Endothelial cell of umbilical vein (primary cell): ENCODE data around the gene CCND2. TPM values are rescaled to one million over a fixed set of nuclear protein-coding genes. Genes with fewer than 3 reads are reported as not detected.

ENCODE experiments used
- BruUV-seq: library from RNA; stranded (reverse); fragments of 400-500 nt; replicated peaks from 2 replicates; lab custom pipeline; 2021; lab: Mats Ljungman, UMichigan
- CTCF ChIA-PET: fragments of 300-600, 350-600 bp; sonication (Branson Sonifier 250); formaldehyde crosslinking; loops from one replicate; lab custom pipeline; 2021; ENCODE audit warnings: antibody characterized with exemption, inconsistent platforms; lab: Charles Lee
- POLR2A ChIA-PET: fragments of 300-600, 350-600 bp; sonication (Branson Sonifier 250); formaldehyde crosslinking; loops from one replicate; lab custom pipeline; 2021; ENCODE audit warnings: antibody characterized with exemption, inconsistent platforms; lab: Charles Lee
- DNase-seq: peaks from one replicate; pipeline ENCODE4 v3.0.0-alpha.2; 2011; ENCODE audit warnings: low read depth, low spot score
- FAIRE-seq: peaks from 2 replicates; lab custom pipeline; 2011; peaks lifted over from hg19 to GRCh38; lab: Jason Lieb, UNC
- H2AFZ ChIP-seq: 2 replicates; pipeline ENCODE4 v1.6.0; 2012; ENCODE audit warnings: low read depth, low read length, control low read depth, inconsistent platforms
- H3K27ac ChIP-seq: 2 replicates; pipeline ENCODE4 v1.5.1; 2011; ENCODE audit warnings: low read depth, mild to moderate bottlenecking, control low read depth, low read length, moderate library complexity; ENCODE audit not compliant: insufficient read depth
- H3K27me3 ChIP-seq, 2 experiments: 2 replicates each; pipeline versions ENCODE4 v1.6.0 to v1.6.1; 2011; ENCODE audit warnings: low read length in 2 of 2, mixed read lengths in 1 of 2; ENCODE audit not compliant: control insufficient read depth in 2 of 2, insufficient read depth in 2 of 2
- H3K36me3 ChIP-seq, 2 experiments: 2 replicates in 1 of 2; 3 replicates in 1 of 2; pipeline ENCODE4 v1.5.1; 2011; ENCODE audit warnings: low read length in 2 of 2, mild to moderate bottlenecking in 1 of 2, moderate library complexity in 1 of 2; ENCODE audit not compliant: control insufficient read depth in 2 of 2, insufficient read depth in 2 of 2; ENCODE audit errors: extremely low read depth in 1 of 2
- H3K4me1 ChIP-seq: 3 replicates; pipeline ENCODE4 v1.5.1; 2011; ENCODE audit warnings: mild to moderate bottlenecking, low read length; ENCODE audit not compliant: control insufficient read depth, insufficient read depth; ENCODE audit errors: extremely low read depth
- H3K4me2 ChIP-seq: 2 replicates; pipeline ENCODE4 v1.6.1; 2011; ENCODE audit warnings: low read length, control low read depth, mixed read lengths; ENCODE audit not compliant: insufficient read depth
- H3K4me3 ChIP-seq, 3 experiments: fragments of 200-600 bp in 1 of 3; sonication (generic), shearing (Covaris generic) in 1 of 3; replicated peaks in 1 of 3; 2 replicates each; pipeline ENCODE4 v1.5.1; 2011 to 2016; ENCODE audit warnings: control low read depth in 3 of 3, low read length in 3 of 3, mild to moderate bottlenecking in 2 of 3, inconsistent platforms in 1 of 3, low read depth in 1 of 3, moderate library complexity in 1 of 3; ENCODE audit not compliant: insufficient read depth in 1 of 3
- H3K79me2 ChIP-seq: 2 replicates; pipeline ENCODE4 v1.6.0; 2012; ENCODE audit warnings: low read length, inconsistent platforms; ENCODE audit not compliant: control insufficient read depth, insufficient read depth
- H3K9ac ChIP-seq: replicated peaks from 2 replicates; pipeline ENCODE3; 2011; ENCODE audit warnings: low read length, control low read depth; ENCODE audit not compliant: insufficient read depth; ENCODE audit errors: extremely low read depth
- H3K9me1 ChIP-seq: replicated peaks from 3 replicates; pipeline ENCODE4 v1.6.0; 2011; ENCODE audit warnings: mild to moderate bottlenecking, low read length; ENCODE audit not compliant: control insufficient read depth, insufficient read depth; ENCODE audit errors: extremely low read depth
- H3K9me3 ChIP-seq: replicated peaks from 2 replicates; pipeline ENCODE4 v1.5.1; 2012; ENCODE audit warnings: low read length, inconsistent platforms; ENCODE audit not compliant: control insufficient read depth, insufficient read depth
- H4K20me1 ChIP-seq: replicated peaks from 2 replicates; pipeline ENCODE3; 2011; ENCODE audit warnings: mild to moderate bottlenecking, low read length; ENCODE audit not compliant: control insufficient read depth, insufficient read depth; ENCODE audit errors: extremely low read depth
- CTCF ChIP-seq, 2 donors: IDR thresholded peaks; 1 replicate in 1 of 2; 2 replicates in 1 of 2; pipeline ENCODE4 v1.5.1; 2011; ENCODE audit warnings: low read length in 2 of 2, mild to moderate bottlenecking in 2 of 2, moderate library complexity in 2 of 2, control low read depth in 1 of 2, inconsistent platforms in 1 of 2, low read depth in 1 of 2; ENCODE audit not compliant: insufficient read depth in 1 of 2; ENCODE audit errors: extremely low read depth in 1 of 2
- EZH2 ChIP-seq: IDR thresholded peaks from 2 replicates; pipeline ENCODE4 v1.6.1; 2012; ENCODE audit warnings: borderline replicate concordance, low read depth, mild to moderate bottlenecking, moderate library complexity, low read length, inconsistent platforms; ENCODE audit not compliant: severe bottlenecking
- FOS ChIP-seq: IDR thresholded peaks from 2 replicates; pipeline ENCODE4 v1.6.1; 2011; ENCODE audit warnings: mild to moderate bottlenecking, low read length, moderate library complexity, borderline replicate concordance; ENCODE audit not compliant: insufficient read depth
- GATA2 ChIP-seq: IDR thresholded peaks from 2 replicates; pipeline ENCODE4 v1.7.0; 2011; ENCODE audit warnings: low read depth, mild to moderate bottlenecking, moderate library complexity, mixed read lengths, low read length; ENCODE audit not compliant: insufficient read length, insufficient read depth
- JUN ChIP-seq: IDR thresholded peaks from 2 replicates; pipeline ENCODE4 v1.6.1; 2011; ENCODE audit warnings: borderline replicate concordance, low read depth; ENCODE audit not compliant: insufficient read length, insufficient read depth
- MAX ChIP-seq: IDR thresholded peaks from 2 replicates; pipeline ENCODE4 v1.6.1; 2011; ENCODE audit not compliant: insufficient read depth, insufficient read length
- MYC ChIP-seq: IDR thresholded peaks from one replicate; pipeline ENCODE4 v1.6.1; 2011; ENCODE audit warnings: mild to moderate bottlenecking, low read depth, low read length
- POLR2A ChIP-seq: IDR thresholded peaks from 2 replicates; pipeline ENCODE4 v1.6.1; 2012; ENCODE audit warnings: low read depth, mild to moderate bottlenecking, control low read depth, low read length
- POLR2AphosphoS5 ChIP-seq: IDR thresholded peaks from 2 replicates; pipeline ENCODE4 v1.6.1; 2012; ENCODE audit warnings: low read depth, mild to moderate bottlenecking, control low read depth, low read length, moderate library complexity; ENCODE audit not compliant: insufficient read depth
- dilution Hi-C: fragments of 300-500 bp; cut with MboI; formaldehyde crosslinking; loops from one replicate; pipeline ENCODE4 v1.15.0; 2019; ENCODE audit warnings: low sequenced_read_pairs; ENCODE audit not compliant: extremely low pct_ligation_motif_present
- intact Hi-C: fragments of 100-400 bp; cut with micrococcal nuclease; formaldehyde crosslinking; loops from one replicate; pipeline ENCODE4 v1.10.0; 2022
- polyA plus RNA-seq, 4 experiments: library from polyadenylated mRNA; depleted of rRNA in 3 of 4; stranded (reverse) in 3 of 4; unstranded in 1 of 4; fragments of >200 nt; gene quantifications; 2 replicates each; pipeline versions ENCODE4 v1.2.1 to v1.2.3, GENCODE V29; 2011 to 2012; ENCODE audit warnings: missing spikeins in 1 of 4
- total RNA-seq: library from RNA; stranded (reverse); gene quantifications from 2 replicates; pipeline ENCODE4 v1.2.3, GENCODE V29; 2021

The CCND2 gene
- total and polyA plus RNA-seq, 2 donors (not counting 3 experiments of a cell fraction or from before 2014, with no cell fraction given): 0.68 to 3.4 TPM

- Histone ChIP-seq H3K27me3 (peaks cover 0 to 2% of the 10 kb centered on the region in 2 experiments), H3K9ac (no peak overlapping the region), H3K9me3 (no peaks in the 10 kb centered on the region), H3K9me1 (no peaks in the 10 kb centered on the region), H3K79me2 (no peaks in the 10 kb centered on the region), H2AFZ (no peak overlapping the region), H3K4me1 (no peaks in the 10 kb centered on the region), H3K36me3 (no peaks in the 10 kb centered on the region), H3K27ac (no peak overlapping the region), H3K4me2 (no peak overlapping the region), H3K4me3 (no peak overlapping the region), H4K20me1 (no peaks in the 10 kb centered on the region)
- ChIA-PET POLR2A (interaction anchor here (0.7 kb wide), 1 partner anchor 7 kb away, joined by 3 read pairs; no protein-coding TSS in a partner anchor), CTCF (interaction anchor here (1.4 kb wide), 1 partner anchor 244 kb away, joined by 3 read pairs; no protein-coding TSS in a partner anchor)
- intact Hi-C loops (no loop called here), dilution Hi-C loops (no loop called here)
- TF ChIP-seq CTCF (IDR thresholded peaks at IDR 0.05; ENCODE audit: extremely low read depth in 1 of 2, insufficient read depth in 1 of 2, low read depth in 1 of 2, low read length in 2 of 2) (no peak), FOS (no peak), MYC (no peak), JUN (no peak), POLR2AphosphoS5 (no peak), POLR2A (no peak), GATA2 (no peak), EZH2 (no peak), MAX (no peak)
- DNase-seq: no peak
- BruUV-seq: no TSS peak
- FAIRE-seq: no peak
These were observed 10.1 kb downstream of the CCND2 start for GRCh38 chr12:4283512-4284255.
